Measurements from ENCODE around the gene AP2S1.

Gene AP2S1

GRCh38 chr19:46798713-46799112 is 51.9 kb downstream of the AP2S1 start:
- no peak for TF ChIP-seq CTCF (IDR thresholded peaks at IDR 0.05)

- no peak for TF ChIP-seq CTCF (IDR thresholded peaks at IDR 0.05)
Observed at GRCh38 chr19:46797881-46798280, 52.8 kb downstream of the AP2S1 start.

GRCh38 chr19:46791944-46792343 is 58.7 kb downstream of the AP2S1 start:
- TF ChIP-seq CTCF (IDR thresholded peaks at IDR 0.05), result no peak

GRCh38 chr19:46789371-46789770 is 61.3 kb downstream of the AP2S1 start:
- TF ChIP-seq CTCF (IDR thresholded peaks at IDR 0.05), result no peak

GRCh38 chr19:46788968-46789338 is 61.7 kb downstream of the AP2S1 start:
- no peak for TF ChIP-seq CTCF (IDR thresholded peaks at IDR 0.05)

- no peak for TF ChIP-seq CTCF (IDR thresholded peaks at IDR 0.05)
Observed at GRCh38 chr19:46788262-46788967, 62.2 kb downstream of the AP2S1 start, which contains the start of gene SLC1A5. TSS of gene SLC1A5 (minus strand) at chr19:46788594. CDS start at chr19:46787965, 629 bp downstream.
